ENCODE results near the gene AFG1L.

- no peak for TF ChIP-seq FOXM1 (IDR thresholded peaks at IDR 0.05; ENCODE audit: borderline replicate concordance)
- TF ChIP-seq BHLHE40 (IDR thresholded peaks at IDR 0.05; ENCODE audit: borderline replicate concordance): no peak
These were observed 126.5 kb downstream of the AFG1L start for GRCh38 chr6:108421366-108421765.

Measured in HEK293T (cell line).